Kidney (tissue), 14 donors: ENCODE results near the gene PLEKHH3. TPM values are rescaled to one million over a fixed set of nuclear protein-coding genes. Genes with fewer than 3 reads are reported as not detected.

Experiments
- DNase-seq, 5 donors: peaks; one replicate each; pipeline ENCODE4 v3.0.0-alpha.2; 2013 to 2020
- FAIRE-seq: peaks from 2 replicates; lab custom pipeline; 2012; peaks lifted over from hg19 to GRCh38; lab: Jason Lieb, UNC
- H3K27ac ChIP-seq, 2 donors: one replicate each; pipeline ENCODE4 v1.7.0; 2013; ENCODE audit warnings: low read depth in 2 of 2, low read length in 2 of 2, inconsistent platforms in 1 of 2
- H3K27me3 ChIP-seq: one replicate; pipeline ENCODE4 v1.7.1; 2013; ENCODE audit warnings: low read length, inconsistent platforms; ENCODE audit not compliant: control insufficient read depth, insufficient read depth
- H3K36me3 ChIP-seq, 3 donors: one replicate each; pipeline versions ENCODE4 v1.7.0 to v1.7.1; 2013; ENCODE audit warnings: low read length in 3 of 3, control low read depth in 1 of 3, inconsistent platforms in 1 of 3; ENCODE audit not compliant: insufficient read depth in 3 of 3, control insufficient read depth in 2 of 3
- H3K4me1 ChIP-seq, 3 donors: one replicate each; pipeline versions ENCODE4 v1.7.0 to v1.7.1; 2013; ENCODE audit warnings: low read length in 3 of 3, inconsistent platforms in 1 of 3, low read depth in 1 of 3; ENCODE audit not compliant: control insufficient read depth in 2 of 3, insufficient read depth in 2 of 3
- H3K4me3 ChIP-seq, 3 donors: one replicate each; pipeline versions ENCODE4 v1.7.0 to v1.8.1; 2013; ENCODE audit warnings: low read length in 3 of 3, control low read depth in 1 of 3, inconsistent platforms in 1 of 3
- H3K9ac ChIP-seq, 3 donors: one replicate each; pipeline versions ENCODE4 v1.7.0 to v1.7.1; 2013; ENCODE audit warnings: low read length in 3 of 3, control low read depth in 1 of 3, inconsistent platforms in 1 of 3
- H3K9me3 ChIP-seq, 3 donors: one replicate each; pipeline versions ENCODE4 v1.7.0 to v1.7.1; 2013; ENCODE audit warnings: low read length in 3 of 3, control low read depth in 1 of 3, inconsistent platforms in 1 of 3; ENCODE audit not compliant: control insufficient read depth in 2 of 3, insufficient read depth in 1 of 3
- CTCF ChIP-seq: IDR thresholded peaks from 3 replicates; pipeline ENCODE4 v1.5.1; 2012; ENCODE audit warnings: mild to moderate bottlenecking, moderate library complexity, borderline replicate concordance; ENCODE audit not compliant: insufficient read depth; ENCODE audit errors: extremely low read depth
- intact Hi-C: fragments of 100-400 bp; cut with DNase I; formaldehyde crosslinking; loops from one replicate; pipeline ENCODE4 v1.11.1; 2022
- polyA plus RNA-seq: library from polyadenylated mRNA; stranded (reverse); fragments of 350-450 nt; fragmentation: Illumina TruSeq; extraction: RNeasy Lipid Tissue Mini Kit (QIAGEN cat#74804); gene quantifications from one replicate; pipeline ENCODE4 v1.2.3, GENCODE V29; 2014; ENCODE audit warnings: low read depth, low replicate concordance; ENCODE audit not compliant: insufficient read depth
- total RNA-seq: library from RNA; stranded (reverse); fragmentation: NEBNext Ultra II Directional; extraction: Animal tissue kit (Norgen Biotek cat#: 25700); gene quantifications from one replicate; pipeline ENCODE4 v1.2.1, GENCODE V29; 2021
- donor health status: control.
- donor health status: control.
- donor health status: control.
- donor health status: control.
- donor health status: control.
- donor health status: DM: yes; HTN: yes; CAD: no.
- donor health status: Normal renal cell carcinoma (clear cell type).

The PLEKHH3 gene
- total and polyA plus RNA-seq, 2 donors from 2014 or later = 21.2 to 23.2 TPM

GRCh38 chr17:42700586-42701289 is 23.9 kb upstream of the PLEKHH3 start:
- Histone ChIP-seq H3K27ac (no peak overlapping the region), H3K4me3 (no peak overlapping the region), H3K9ac (no peak overlapping the region), H3K27me3 (no peaks in the 10 kb centered on the region), H3K4me1 (no peaks in the 10 kb centered on the region), H3K36me3 (peaks cover 4 to 52% (median 34%) of the 10 kb centered on the region in 3 donors), H3K9me3 (no peaks in the 10 kb centered on the region)
- no peak for FAIRE-seq
- DNase-seq = no peak
- intact Hi-C loops = no loop called here
- TF ChIP-seq CTCF = no peak

- no peak for FAIRE-seq
- no peak overlapping the region for H3K9ac ChIP-seq
- peaks cover 4 to 38% (median 26%) of the 10 kb centered on the region in 3 donors for H3K36me3 ChIP-seq
- no peak for DNase-seq
- H3K4me3 ChIP-seq = no peak overlapping the region
- no peak for TF ChIP-seq CTCF
- no peaks in the 10 kb centered on the region for H3K4me1 ChIP-seq
- no peaks in the 10 kb centered on the region for H3K9me3 ChIP-seq
- H3K27ac ChIP-seq = no peak overlapping the region
- no peaks in the 10 kb centered on the region for H3K27me3 ChIP-seq
- intact Hi-C loops = no loop called here
These were observed 22.6 kb upstream of the PLEKHH3 start for GRCh38 chr17:42699415-42699740.

GRCh38 chr17:42698736-42699414 is 22.1 kb upstream of the PLEKHH3 start:
- no peaks in the 10 kb centered on the region for H3K4me1 ChIP-seq
- no peaks in the 10 kb centered on the region for H3K9me3 ChIP-seq
- H3K4me3 ChIP-seq = no peak overlapping the region
- intact Hi-C loops = no loop called here
- DNase-seq (peak in 3 of 5 donors; percentile 39 to 58 (median 39)), FAIRE-seq (no peak)
- no peaks in the 10 kb centered on the region for H3K27me3 ChIP-seq
- no peak for TF ChIP-seq CTCF
- peaks cover 4 to 34% (median 23%) of the 10 kb centered on the region in 3 donors for H3K36me3 ChIP-seq
- H3K27ac ChIP-seq = no peak overlapping the region
- H3K9ac ChIP-seq = no peak overlapping the region
